ENCODE results near the gene NPAS1.

DNA sequence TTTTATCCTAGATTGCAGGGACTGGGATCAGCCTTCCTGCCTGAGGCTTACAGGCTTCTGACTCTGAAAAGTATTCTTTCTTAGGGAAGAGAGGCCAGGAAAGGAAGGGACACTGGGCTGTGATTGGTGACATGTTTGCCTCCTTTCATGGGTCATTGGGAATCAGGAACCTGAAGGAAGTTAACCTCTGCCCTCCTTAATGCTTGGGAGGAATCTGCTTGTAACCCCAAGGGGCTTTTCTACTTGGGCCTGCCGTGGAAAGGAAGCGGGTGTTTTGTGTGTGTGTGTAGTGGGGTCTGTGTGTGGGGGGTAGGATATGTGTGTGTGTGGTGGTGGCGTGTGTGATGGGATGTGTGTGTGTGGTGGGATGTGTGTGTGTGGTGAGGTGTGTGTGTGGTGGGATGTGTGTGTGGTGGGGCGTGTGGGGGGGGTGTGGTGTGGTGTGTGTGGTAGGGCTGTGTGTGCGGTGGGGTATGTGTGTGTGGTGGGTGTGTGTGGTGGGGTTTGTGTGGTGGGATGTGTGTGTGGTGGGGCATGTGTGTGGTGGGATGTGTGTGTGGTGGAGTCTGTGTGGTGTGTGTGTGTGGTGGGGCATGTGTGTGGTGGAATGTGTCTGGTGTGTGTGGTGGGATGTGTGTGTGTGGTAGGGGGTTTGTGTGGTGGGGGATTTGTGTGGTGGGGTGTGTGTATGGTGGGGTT is 41.3 kb upstream of the NPAS1 start:
- TF ChIP-seq, protein P1, sequence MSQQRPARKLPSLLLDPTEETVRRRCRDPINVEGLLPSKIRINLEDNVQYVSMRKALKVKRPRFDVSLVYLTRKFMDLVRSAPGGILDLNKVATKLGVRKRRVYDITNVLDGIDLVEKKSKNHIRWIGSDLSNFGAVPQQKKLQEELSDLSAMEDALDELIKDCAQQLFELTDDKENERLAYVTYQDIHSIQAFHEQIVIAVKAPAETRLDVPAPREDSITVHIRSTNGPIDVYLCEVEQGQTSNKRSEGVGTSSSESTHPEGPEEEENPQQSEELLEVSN (IDR thresholded peaks at IDR 0.05) = no peak
- TF ChIP-seq HDAC2 (IDR thresholded peaks at IDR 0.05; ENCODE audit: borderline replicate concordance in 1 of 2, low read depth in 2 of 2, low read length in 2 of 2) (no peak), POLR2A (IDR thresholded peaks at IDR 0.05; ENCODE audit: control extremely low read depth in 1 of 2, low read depth in 2 of 2, low read length in 2 of 2) (no peak), MAFK (IDR thresholded peaks at IDR 0.05; ENCODE audit: low read depth, low read length) (no peak), RAD21 (IDR thresholded peaks at IDR 0.05 in 1 of 2, conservative IDR thresholded peaks at IDR 0.05 in 1 of 2; ENCODE audit: low read depth in 2 of 2, low read length in 2 of 2) (no peak), PHF8 (conservative IDR thresholded peaks at IDR 0.05; ENCODE audit: low read depth, low read length) (no peak), TAF1 (IDR thresholded peaks at IDR 0.05; ENCODE audit: low read depth, low read length) (no peak), YY1 (IDR thresholded peaks at IDR 0.05; ENCODE audit: low read depth, low read length) (no peak), ZNF274 (IDR thresholded peaks at IDR 0.05; ENCODE audit: borderline replicate concordance, extremely low read depth, low read length) (no peak), SRF (IDR thresholded peaks at IDR 0.05; ENCODE audit: low read depth, low read length) (no peak), KDM5A (IDR thresholded peaks at IDR 0.05; ENCODE audit: low read length) (no peak)
- TF ChIP-seq, protein P2, sequence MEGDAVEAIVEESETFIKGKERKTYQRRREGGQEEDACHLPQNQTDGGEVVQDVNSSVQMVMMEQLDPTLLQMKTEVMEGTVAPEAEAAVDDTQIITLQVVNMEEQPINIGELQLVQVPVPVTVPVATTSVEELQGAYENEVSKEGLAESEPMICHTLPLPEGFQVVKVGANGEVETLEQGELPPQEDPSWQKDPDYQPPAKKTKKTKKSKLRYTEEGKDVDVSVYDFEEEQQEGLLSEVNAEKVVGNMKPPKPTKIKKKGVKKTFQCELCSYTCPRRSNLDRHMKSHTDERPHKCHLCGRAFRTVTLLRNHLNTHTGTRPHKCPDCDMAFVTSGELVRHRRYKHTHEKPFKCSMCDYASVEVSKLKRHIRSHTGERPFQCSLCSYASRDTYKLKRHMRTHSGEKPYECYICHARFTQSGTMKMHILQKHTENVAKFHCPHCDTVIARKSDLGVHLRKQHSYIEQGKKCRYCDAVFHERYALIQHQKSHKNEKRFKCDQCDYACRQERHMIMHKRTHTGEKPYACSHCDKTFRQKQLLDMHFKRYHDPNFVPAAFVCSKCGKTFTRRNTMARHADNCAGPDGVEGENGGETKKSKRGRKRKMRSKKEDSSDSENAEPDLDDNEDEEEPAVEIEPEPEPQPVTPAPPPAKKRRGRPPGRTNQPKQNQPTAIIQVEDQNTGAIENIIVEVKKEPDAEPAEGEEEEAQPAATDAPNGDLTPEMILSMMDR (IDR thresholded peaks at IDR 0.05; ENCODE audit: control extremely low read depth in 1 of 3, insufficient read depth in 1 of 3, low read depth in 1 of 3, low read length in 3 of 3) = no peak
